Neural cell (in vitro differentiated cells): Measurements from ENCODE around the gene GFPT2. TPM values are rescaled to one million over a fixed set of nuclear protein-coding genes. Genes with fewer than 3 reads are reported as not detected.

Source experiments
- H2AFZ ChIP-seq: fragments of 200-600, 300-800 bp; sonication (generic), shearing (Covaris generic); 2 replicates; pipeline ENCODE4 v1.6.0; 2014; ENCODE audit warnings: low read depth, mild to moderate bottlenecking, antibody characterized with exemption, low read length, moderate library complexity
- H3F3A ChIP-seq: fragments of 200-600 bp; shearing (Covaris generic); 2 replicates; pipeline ENCODE4 v1.6.1; 2016; ENCODE audit warnings: mild to moderate bottlenecking, moderate library complexity, mixed read lengths, antibody characterized with exemption, low read length; ENCODE audit not compliant: insufficient read depth, poor library complexity, severe bottlenecking
- H3K27ac ChIP-seq: fragments of 200-600, 300-800 bp; sonication (generic), shearing (Covaris generic); 2 replicates; pipeline ENCODE4 v1.5.1; 2014; ENCODE audit warnings: mild to moderate bottlenecking, low read length, moderate library complexity
- H3K27me3 ChIP-seq: fragments of 300-800, 200-600 bp; sonication (generic), shearing (Covaris generic); 2 replicates; pipeline ENCODE4 v1.6.0; 2014; ENCODE audit warnings: mild to moderate bottlenecking, low read depth, low read length, moderate library complexity; ENCODE audit not compliant: insufficient read depth
- H3K36me3 ChIP-seq: fragments of 300-800, 200-600 bp; sonication (generic), shearing (Covaris generic); 2 replicates; pipeline ENCODE4 v1.5.1; 2014; ENCODE audit warnings: mild to moderate bottlenecking, antibody characterized with exemption, low read length, moderate library complexity; ENCODE audit not compliant: insufficient read depth
- H3K4me2 ChIP-seq: fragments of 300-800, 200-600 bp; sonication (generic), shearing (Covaris generic); 2 replicates; pipeline ENCODE4 v1.6.0; 2014; ENCODE audit warnings: mild to moderate bottlenecking, low read length
- H3K4me3 ChIP-seq: fragments of 300-800, 200-600 bp; sonication (generic), shearing (Covaris generic); 2 replicates; pipeline ENCODE4 v1.5.1; 2014; ENCODE audit warnings: mild to moderate bottlenecking, low read length, moderate library complexity
- H3K79me2 ChIP-seq: fragments of 200-600 bp; shearing (Covaris generic); replicated peaks from 2 replicates; pipeline ENCODE4 v1.6.0; 2014; ENCODE audit warnings: mild to moderate bottlenecking, low read length, moderate library complexity; ENCODE audit not compliant: insufficient read depth
- H3K9ac ChIP-seq: fragments of 300-800, 200-600 bp; sonication (generic), shearing (Covaris generic); 2 replicates; pipeline ENCODE4 v1.6.1; 2016; ENCODE audit warnings: mild to moderate bottlenecking, low read length, mixed read lengths
- H3K9me2 ChIP-seq: fragments of 200-600 bp; shearing (Covaris generic); 2 replicates; pipeline ENCODE4 v1.6.1; 2016; ENCODE audit warnings: mild to moderate bottlenecking, low read length, mixed read lengths; ENCODE audit not compliant: insufficient read depth
- H3K9me3 ChIP-seq: fragments of 200-600, 300-800 bp; sonication (generic), shearing (Covaris generic); 2 replicates; pipeline ENCODE4 v1.6.1; 2016; ENCODE audit warnings: mild to moderate bottlenecking, mixed run types, low read length, moderate library complexity, mixed read lengths
- H4K20me1 ChIP-seq: fragments of 200-600 bp; shearing (Covaris generic); 2 replicates; pipeline ENCODE4 v1.6.1; 2016; ENCODE audit warnings: mild to moderate bottlenecking, mixed run types; ENCODE audit not compliant: insufficient read depth
- CTCF ChIP-seq: fragments of 450-650 bp; IDR thresholded peaks from 2 replicates; pipeline ENCODE4 v1.5.1; 2014; ENCODE audit warnings: antibody characterized with exemption, mild to moderate bottlenecking, moderate library complexity; ENCODE audit not compliant: poor library complexity, severe bottlenecking
- EP300 ChIP-seq: fragments of 450-650 bp; conservative IDR thresholded peaks from 2 replicates; pipeline ENCODE4 v1.6.1; 2014; ENCODE audit warnings: antibody characterized with exemption, mild to moderate bottlenecking, moderate library complexity; ENCODE audit not compliant: poor library complexity, severe bottlenecking
- EZH2 ChIP-seq: fragments of 200-600, 300-800 bp; shearing (Covaris generic), sonication (generic); IDR thresholded peaks from 2 replicates; pipeline ENCODE4 v1.6.1; 2014; ENCODE audit warnings: antibody characterized with exemption, low read length, borderline replicate concordance, mild to moderate bottlenecking; ENCODE audit not compliant: insufficient read depth, poor library complexity, severe bottlenecking
- MXI1 ChIP-seq: fragments of 450-650 bp; conservative IDR thresholded peaks from 2 replicates; pipeline ENCODE4 v1.6.1; 2014; ENCODE audit warnings: antibody characterized with exemption, mild to moderate bottlenecking; ENCODE audit not compliant: poor library complexity, severe bottlenecking
- POLR2AphosphoS5 ChIP-seq: IDR thresholded peaks from 2 replicates; pipeline ENCODE4 v1.6.1; 2012
- RAD21 ChIP-seq: fragments of 450-650 bp; conservative IDR thresholded peaks from 2 replicates; pipeline ENCODE4 v1.6.1; 2014; ENCODE audit warnings: antibody characterized with exemption, mild to moderate bottlenecking, moderate library complexity
- REST ChIP-seq: IDR thresholded peaks from 2 replicates; pipeline ENCODE4 v1.6.1; 2012; ENCODE audit warnings: borderline replicate concordance
- SMC3 ChIP-seq: fragments of 450-650 bp; conservative IDR thresholded peaks from 2 replicates; pipeline ENCODE4 v1.6.1; 2014; ENCODE audit warnings: antibody characterized with exemption, mild to moderate bottlenecking, moderate library complexity; ENCODE audit not compliant: poor library complexity
- TAF1 ChIP-seq: IDR thresholded peaks from 2 replicates; pipeline ENCODE4 v1.6.1; 2012; ENCODE audit warnings: low read depth
- polyA plus RNA-seq: library from polyadenylated mRNA; depleted of rRNA; stranded (reverse); fragments of >200 nt; gene quantifications from 2 replicates; pipeline ENCODE4 v1.2.3, GENCODE V29; 2014

Gene GFPT2
- polyA plus RNA-seq, 1 donor from 2014 or later: 9.2 TPM

- no peaks in the 10 kb centered on the region for H4K20me1 ChIP-seq
- no peaks in the 10 kb centered on the region for H3F3A ChIP-seq
- H3K27me3 ChIP-seq: no peaks in the 10 kb centered on the region
- H3K9ac ChIP-seq: no peak overlapping the region
- no peaks in the 10 kb centered on the region for H3K9me2 ChIP-seq
- H2AFZ ChIP-seq: no peak overlapping the region
- no peak overlapping the region for H3K27ac ChIP-seq
- H3K36me3 ChIP-seq: no peaks in the 10 kb centered on the region
- no peaks in the 10 kb centered on the region for H3K79me2 ChIP-seq
- no peak overlapping the region for H3K4me2 ChIP-seq
- no peak overlapping the region for H3K4me3 ChIP-seq
- no peak for TF ChIP-seq SMC3
- TF ChIP-seq EZH2: no peak
- no peak for TF ChIP-seq POLR2AphosphoS5
- TF ChIP-seq TAF1: no peak
- TF ChIP-seq RAD21: no peak
- TF ChIP-seq CTCF: no peak
- TF ChIP-seq MXI1: no peak
- no peak for TF ChIP-seq REST
- no peak for TF ChIP-seq EP300
- no peaks in the 10 kb centered on the region for H3K9me3 ChIP-seq
These were observed 55.4 kb downstream of the GFPT2 start for GRCh38 chr5:180297587-180298282.

- H3K4me3 ChIP-seq: no peak overlapping the region
- no peak overlapping the region for H3K9ac ChIP-seq
- no peaks in the 10 kb centered on the region for H3K27me3 ChIP-seq
- H2AFZ ChIP-seq: no peak overlapping the region
- H3K27ac ChIP-seq: no peak overlapping the region
- no peaks in the 10 kb centered on the region for H4K20me1 ChIP-seq
- H3K4me2 ChIP-seq: no peak overlapping the region
- TF ChIP-seq EZH2 (no peak), POLR2AphosphoS5 (no peak), RAD21 (no peak), EP300 (no peak), TAF1 (no peak), MXI1 (no peak), REST (no peak), SMC3 (no peak), CTCF (no peak)
- H3K9me3 ChIP-seq: no peaks in the 10 kb centered on the region
- no peaks in the 10 kb centered on the region for H3K79me2 ChIP-seq
- no peaks in the 10 kb centered on the region for H3K9me2 ChIP-seq
- no peaks in the 10 kb centered on the region for H3F3A ChIP-seq
- no peaks in the 10 kb centered on the region for H3K36me3 ChIP-seq
These were observed 56.4 kb downstream of the GFPT2 start for GRCh38 chr5:180296771-180297170.
